GM20431 (cell line): ENCODE data around the gene RHPN2.

ENCODE experiments used
- in situ Hi-C: fragments of 300-500 bp; cut with MseI, MboI; formaldehyde crosslinking; loops from one replicate; pipeline ENCODE4 v1.15.0; 2020; ENCODE audit warnings: low sequenced_read_pairs; ENCODE audit not compliant: unreplicated experiment

RHPN2 gene

DNA sequence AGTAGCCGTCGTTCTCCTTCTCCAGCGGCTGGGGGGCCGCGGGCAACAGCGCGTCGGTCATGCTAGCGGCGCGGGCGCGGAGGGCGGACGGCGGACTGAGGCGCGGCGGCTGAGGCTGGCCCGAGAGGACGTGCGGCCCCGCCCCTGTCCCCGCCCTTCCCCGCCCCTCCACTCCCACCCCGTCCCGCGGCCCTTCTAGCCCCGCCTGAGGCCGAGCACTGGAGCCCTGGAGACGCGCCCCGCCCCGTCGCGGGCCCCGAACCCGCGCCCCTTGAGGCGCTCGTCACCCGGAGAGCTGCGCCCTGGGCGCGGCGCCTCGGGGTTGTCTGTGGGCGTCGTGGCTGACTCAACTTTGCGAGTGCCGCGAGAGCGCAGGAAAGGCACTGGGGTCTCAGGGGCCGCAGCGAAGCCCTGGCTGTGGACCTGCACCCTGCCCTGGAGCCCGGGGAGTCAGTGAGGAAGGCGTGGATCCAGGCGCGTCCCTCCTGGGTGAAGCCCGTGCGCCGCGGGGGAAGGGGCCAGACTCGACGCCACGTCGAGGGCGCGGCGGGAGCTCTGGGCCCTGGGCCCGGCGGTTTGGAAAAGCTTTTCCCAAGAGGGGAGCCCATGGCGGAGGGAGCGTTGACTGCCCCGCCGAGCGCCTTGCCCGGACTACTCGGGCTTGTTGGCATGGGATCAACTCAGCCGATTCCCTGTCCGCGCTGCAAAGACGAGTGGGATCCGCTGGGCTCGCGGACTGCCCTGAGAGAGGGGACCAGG, at the start of gene RHPN2:
Gene RHPN2 (minus strand): TSS at position 97 of the 759 bp plus-strand sequence. CDS start 36 bp downstream, at position 61.
- in situ Hi-C loops: no loop called here

GRCh38 chr19:33114312-33114711, 49.6 kb upstream of the RHPN2 start:
- in situ Hi-C loops: loop anchor here (25.0 kb wide), 1 partner anchor 127 kb away; no protein-coding TSS in a partner anchor

DNA sequence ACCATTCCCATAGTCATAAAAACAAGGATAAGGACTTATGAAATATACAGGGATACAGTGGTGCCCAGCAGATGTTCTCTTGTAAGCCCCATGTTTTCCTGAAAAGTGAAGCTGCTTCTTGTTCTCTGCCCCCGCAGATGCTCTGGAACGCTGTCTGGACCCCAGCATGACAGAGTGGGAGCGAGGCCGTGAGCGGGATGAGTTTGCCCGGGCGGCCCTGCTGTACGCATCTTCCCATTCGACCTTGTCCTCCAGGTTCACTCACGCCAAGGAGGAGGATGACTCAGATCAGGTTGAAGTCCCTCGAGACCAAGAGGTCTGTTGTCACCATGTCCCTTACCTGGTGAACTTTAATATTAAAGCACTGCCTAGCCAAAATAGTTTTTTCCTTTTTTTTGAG, 46.9 kb upstream of the RHPN2 start:
- in situ Hi-C loops: loop anchor here (25.0 kb wide), 1 partner anchor 124 kb away; no protein-coding TSS in a partner anchor

- in situ Hi-C loops: loop anchor here (25.0 kb wide), 1 partner anchor 123 kb away; no protein-coding TSS in a partner anchor
Measured at GRCh38 chr19:33110137-33110910, 45.6 kb upstream of the RHPN2 start.

- in situ Hi-C loops: loop anchor here (25.0 kb wide), 1 partner anchor 121 kb away; no protein-coding TSS in a partner anchor
Measured at GRCh38 chr19:33108161-33108560, 43.5 kb upstream of the RHPN2 start.

DNA sequence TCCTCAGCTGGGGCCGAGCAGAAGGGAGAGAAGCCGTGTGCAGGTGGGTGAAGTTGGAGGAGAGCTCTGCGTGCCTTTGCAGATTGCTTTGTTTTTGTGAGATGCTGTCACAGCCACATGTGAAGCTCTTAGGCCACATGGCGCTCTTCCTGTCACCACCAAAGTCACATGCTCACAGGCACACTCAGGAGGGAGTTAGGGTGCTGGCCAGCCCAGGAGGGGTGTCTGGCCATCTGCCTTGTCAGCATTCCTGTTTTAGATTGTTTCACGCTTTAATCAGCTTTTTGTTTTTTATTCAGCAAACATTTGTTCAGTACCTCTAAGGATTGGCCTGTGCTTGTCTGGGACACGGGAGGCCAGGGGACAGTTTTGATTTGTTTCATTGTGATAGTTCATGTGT, 38.2 kb upstream of the RHPN2 start:
- in situ Hi-C loops: loop anchor here (25.0 kb wide), 1 partner anchor 116 kb away; no protein-coding TSS in a partner anchor

DNA sequence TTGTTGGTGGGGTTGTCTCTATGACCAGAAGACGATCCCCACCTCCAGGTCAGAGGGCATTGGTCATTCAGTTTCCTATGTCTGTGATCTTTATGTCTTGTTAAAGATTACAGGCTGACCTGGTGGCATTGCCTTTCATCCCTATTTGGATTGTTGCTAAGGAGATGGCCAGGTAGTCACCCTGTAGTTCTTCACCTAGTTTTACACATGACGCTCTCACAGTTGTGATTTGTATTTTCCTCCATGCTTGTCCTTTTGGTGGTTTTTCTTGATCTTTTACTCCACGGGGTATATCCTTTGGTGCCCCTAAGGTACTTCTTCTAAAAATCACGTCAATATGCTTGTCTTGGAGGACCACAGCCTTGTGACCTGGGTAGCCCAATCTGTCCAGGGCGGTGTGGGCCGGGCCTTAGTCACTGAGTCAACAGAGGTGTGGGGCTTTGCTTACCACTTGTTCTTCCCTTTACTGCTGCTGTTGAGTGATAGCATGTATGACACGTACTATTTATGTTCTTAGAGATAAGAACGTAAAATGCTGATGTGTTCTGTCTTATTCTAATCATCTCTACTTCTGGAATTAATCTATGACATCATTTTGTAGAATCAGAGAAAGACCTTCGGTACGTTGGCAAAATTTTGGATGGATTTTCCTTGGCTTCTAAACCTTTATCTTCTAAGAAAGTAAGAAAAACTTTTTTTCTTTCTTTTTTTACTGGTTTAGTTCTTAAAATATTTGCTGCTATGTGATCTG, 36.4 kb upstream of the RHPN2 start:
- in situ Hi-C loops: loop anchor here (25.0 kb wide), 1 partner anchor 114 kb away; no protein-coding TSS in a partner anchor

- in situ Hi-C loops: no loop called here
Measured at GRCh38 chr19:33098055-33098534, 33.4 kb upstream of the RHPN2 start.

- in situ Hi-C loops: no loop called here
Measured at GRCh38 chr19:33096005-33096404, 31.3 kb upstream of the RHPN2 start.

DNA sequence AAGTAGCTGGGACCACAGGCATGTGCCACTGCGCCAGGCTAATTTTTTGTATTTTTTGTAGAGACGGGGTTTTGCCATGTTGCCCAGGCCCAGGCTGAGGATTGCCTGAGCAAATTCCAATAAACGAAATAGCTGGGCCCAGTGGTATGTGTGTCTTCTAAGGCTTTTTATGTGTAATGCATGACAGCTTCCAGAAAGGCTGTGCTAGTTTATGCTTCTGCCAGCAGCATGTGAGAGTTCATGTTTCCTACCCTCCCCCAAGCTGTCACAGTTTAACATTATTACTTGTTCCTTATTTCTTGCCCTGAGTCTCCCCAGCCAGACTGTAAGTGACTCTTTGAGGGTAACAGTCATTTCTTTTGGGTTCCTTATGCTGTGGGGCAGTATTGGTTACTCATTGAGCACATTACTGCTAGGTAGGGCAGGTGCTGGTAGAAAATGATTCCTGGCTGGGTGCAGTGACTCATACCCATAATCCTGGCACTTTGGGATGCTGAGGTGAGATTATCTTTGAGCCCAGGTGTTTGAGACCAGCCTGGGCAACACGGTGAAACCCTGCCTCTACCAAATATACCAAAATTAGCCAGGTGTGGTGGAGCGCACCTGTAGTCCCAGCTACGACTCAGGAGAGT, 29.9 kb upstream of the RHPN2 start:
- in situ Hi-C loops: no loop called here

GRCh38 chr19:33093420-33094210, 28.9 kb upstream of the RHPN2 start:
- in situ Hi-C loops: no loop called here

- in situ Hi-C loops: no loop called here
Measured at GRCh38 chr19:33090179-33090578, 25.5 kb upstream of the RHPN2 start.

DNA sequence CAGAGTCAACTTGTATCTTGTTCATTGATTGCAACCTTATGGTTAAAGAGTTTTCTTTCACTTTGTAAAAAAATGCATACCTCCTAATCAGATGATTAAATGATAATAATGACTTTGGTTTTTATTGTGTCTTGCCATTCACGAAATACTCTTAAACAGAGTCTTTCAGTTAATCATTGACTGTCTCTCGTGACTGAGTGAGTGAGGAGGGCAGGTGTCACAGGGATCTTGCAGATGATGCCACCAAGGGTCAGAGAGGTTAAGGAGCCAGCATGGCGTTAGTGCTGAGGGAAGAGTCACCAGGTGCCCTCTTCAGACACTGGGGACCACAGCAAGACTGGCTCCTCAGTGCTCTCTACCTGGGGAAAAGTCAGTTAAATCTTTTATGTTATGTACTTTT, 24.3 kb upstream of the RHPN2 start:
- in situ Hi-C loops: no loop called here

DNA sequence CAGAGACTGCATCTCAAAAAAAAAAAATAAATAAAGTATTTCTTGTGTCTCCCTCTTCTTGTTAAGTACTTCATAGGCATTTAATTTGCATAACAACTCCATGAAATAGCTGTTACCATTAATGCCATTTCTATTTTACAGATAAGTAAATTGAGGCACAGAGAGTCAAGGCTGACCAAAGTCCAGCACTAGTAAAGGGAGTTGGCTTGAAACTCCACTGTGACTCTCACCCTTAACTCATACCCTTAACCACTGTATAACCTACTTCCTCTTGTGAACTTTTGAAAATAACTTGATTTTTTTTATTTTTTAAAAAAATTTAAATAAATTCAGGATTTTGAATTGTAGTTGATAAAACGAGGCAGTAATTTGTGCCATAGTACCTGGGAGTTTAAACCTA, 22.3 kb upstream of the RHPN2 start:
- in situ Hi-C loops: no loop called here

- in situ Hi-C loops: no loop called here
Measured at GRCh38 chr19:33085570-33086128, 21.0 kb upstream of the RHPN2 start.

GRCh38 chr19:33080761-33081681, 16.3 kb upstream of the RHPN2 start, which contains the start of gene GPATCH1:
Gene GPATCH1, plus strand, starts transcription at chr19:33081181. Its CDS starts 13 bp downstream, at chr19:33081194.
- in situ Hi-C loops: no loop called here

DNA sequence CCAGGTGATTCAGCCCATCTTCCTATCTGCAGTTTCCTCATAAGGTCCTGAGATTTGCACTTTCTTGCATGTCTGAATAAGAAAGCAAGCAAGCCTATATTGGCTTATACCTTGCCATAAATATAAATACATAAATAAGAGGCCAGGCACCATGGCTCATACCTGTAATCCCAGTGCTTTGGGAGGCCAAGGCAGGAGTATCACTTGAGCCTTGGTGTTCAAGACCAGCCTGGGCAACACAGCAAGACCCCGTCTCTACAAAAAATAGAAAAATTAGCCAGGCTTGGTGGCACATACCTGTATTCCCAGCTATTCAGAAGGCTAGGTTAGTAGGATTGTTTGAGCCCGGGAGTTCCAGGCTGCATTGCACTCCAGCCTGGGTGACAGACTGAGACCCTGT, 10.8 kb upstream of the RHPN2 start:
- in situ Hi-C loops: no loop called here
